ENCODE results near the gene CFAP206.

The CFAP206 gene

DNA sequence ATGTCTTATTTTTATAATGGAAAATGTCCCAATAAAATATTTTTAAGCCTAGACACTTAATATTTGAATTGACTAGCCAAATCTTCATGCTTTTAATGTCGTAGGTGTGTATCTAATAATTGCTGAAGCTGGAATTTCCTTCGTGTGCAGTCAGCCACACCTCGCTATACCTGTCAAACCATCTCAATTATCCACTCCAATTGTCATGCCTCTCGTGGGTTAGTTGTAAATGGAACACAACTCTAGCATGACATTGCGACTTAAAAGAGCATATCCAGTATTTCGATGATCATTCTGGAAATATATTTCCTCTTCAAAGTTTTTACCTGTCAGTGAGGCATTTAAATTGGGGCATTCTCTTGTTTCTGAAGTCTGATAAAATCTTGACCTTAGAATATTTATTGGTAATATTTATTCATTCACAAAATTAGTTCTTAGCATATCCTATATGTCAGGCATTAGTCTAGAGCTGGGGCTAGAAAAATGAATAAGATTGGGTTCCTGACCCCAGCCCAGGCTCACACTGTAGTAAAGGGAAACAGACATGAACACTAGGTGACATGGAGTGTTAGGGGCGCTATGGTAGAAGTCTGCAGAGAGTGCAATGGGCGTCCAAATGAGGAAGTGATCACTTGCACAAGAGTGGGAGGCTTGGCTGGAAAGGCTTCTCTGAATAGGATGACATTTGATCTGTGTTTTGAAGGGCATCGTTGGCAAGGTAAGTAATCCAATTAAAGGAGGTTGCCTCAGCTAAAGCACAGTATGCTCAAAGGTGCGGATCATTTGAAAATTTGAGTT lies 11.0 kb upstream of the CFAP206 start:
- H3K4me3 Mint-ChIP-seq, result no peak overlapping the region
- peaks cover 4% of the 10 kb centered on the region for H3K4me1 Mint-ChIP-seq
- no peaks in the 10 kb centered on the region for H3K9me3 Mint-ChIP-seq
- no peaks in the 10 kb centered on the region for H3K27me3 Mint-ChIP-seq
- peak in 1 of 2 donors; percentile 21 for DNase-seq (ENCODE audit: low spot score in 2 of 2)
- no peak overlapping the region for H3K27ac Mint-ChIP-seq
- H3K36me3 Mint-ChIP-seq, result no peaks in the 10 kb centered on the region
- ATAC-seq (ENCODE audit: low read depth), result peak; percentile 95

DNA sequence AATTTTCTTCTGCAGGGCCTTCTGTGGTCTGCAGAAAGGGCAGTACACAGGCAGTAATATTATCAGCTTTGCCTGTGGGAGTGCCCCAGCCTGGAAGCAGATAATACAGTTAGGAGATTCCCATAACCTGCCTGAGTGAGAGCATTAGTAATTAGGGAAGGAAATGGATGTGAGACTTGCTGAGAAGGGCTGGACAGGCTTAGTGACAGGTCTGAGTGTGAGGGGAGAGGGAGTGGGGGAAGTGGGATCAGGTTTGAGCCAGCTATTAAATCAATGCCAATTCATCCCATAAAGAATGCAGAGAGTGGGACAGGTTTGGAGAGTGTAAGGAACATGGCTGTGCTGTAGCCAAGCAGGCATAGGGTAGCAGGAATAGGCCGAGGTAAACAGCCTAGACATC lies 10.1 kb upstream of the CFAP206 start:
- DNase-seq (ENCODE audit: low spot score in 2 of 2) (no peak), ATAC-seq (ENCODE audit: low read depth) (no peak)
- H3K9me3 Mint-ChIP-seq, result no peaks in the 10 kb centered on the region
- no peaks in the 10 kb centered on the region for H3K27me3 Mint-ChIP-seq
- peaks cover 4% of the 10 kb centered on the region for H3K4me1 Mint-ChIP-seq
- H3K27ac Mint-ChIP-seq, result no peak overlapping the region
- no peaks in the 10 kb centered on the region for H3K36me3 Mint-ChIP-seq
- no peak overlapping the region for H3K4me3 Mint-ChIP-seq

DNA sequence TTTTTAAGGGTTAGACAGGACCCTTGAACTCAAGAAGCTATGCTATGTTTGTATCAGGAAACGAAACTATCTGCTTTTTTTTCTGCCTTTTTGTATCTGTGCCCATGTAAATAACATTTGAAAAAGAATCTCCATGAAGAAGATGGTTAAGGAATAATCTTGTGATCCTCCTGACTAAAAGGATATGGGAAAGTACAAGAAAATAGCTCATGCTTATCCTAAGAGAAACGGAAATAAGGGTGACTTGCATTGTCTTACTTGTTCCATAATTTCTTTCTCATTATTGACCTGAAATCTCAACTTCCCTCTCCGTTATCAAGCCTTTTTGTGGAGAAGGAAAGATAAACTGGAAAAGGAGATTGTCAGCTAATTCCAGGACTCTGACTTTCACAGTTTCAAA lies 5.9 kb upstream of the CFAP206 start:
- Mint-ChIP-seq H3K27me3 (no peaks in the 10 kb centered on the region), H3K4me3 (no peak overlapping the region), H3K4me1 (peaks cover 4% of the 10 kb centered on the region), H3K27ac (no peak overlapping the region), H3K9me3 (no peaks in the 10 kb centered on the region), H3K36me3 (no peaks in the 10 kb centered on the region)
- ATAC-seq (ENCODE audit: low read depth), result no peak
- no peak for DNase-seq (ENCODE audit: low spot score in 2 of 2)

DNA sequence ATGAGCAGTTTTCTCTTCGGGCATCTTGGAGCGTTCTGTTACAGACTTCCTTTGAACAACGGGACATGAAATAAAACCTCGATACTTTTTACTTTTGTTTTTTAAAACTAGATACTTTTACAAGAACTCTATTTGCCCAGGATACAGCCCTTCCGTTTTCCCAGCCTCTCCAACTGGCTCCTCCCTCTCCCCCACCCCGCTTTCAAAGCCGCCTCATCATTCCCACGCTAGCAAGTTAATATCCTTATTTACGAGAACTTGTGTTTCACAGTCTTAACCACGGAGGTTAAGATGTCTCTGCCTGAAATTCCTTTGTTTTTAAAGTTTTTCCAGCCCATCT lies 241 bp upstream of the CFAP206 start:
- Mint-ChIP-seq H3K4me1 (peaks cover 4% of the 10 kb centered on the region), H3K4me3 (peak overlapping the region; percentile 86), H3K27me3 (peaks cover 3% of the 10 kb centered on the region), H3K27ac (peak overlapping the region; percentile 86), H3K36me3 (no peaks in the 10 kb centered on the region), H3K9me3 (no peaks in the 10 kb centered on the region)
- DNase-seq (ENCODE audit: low spot score in 2 of 2) (peak in 1 of 2 donors; percentile 18), ATAC-seq (ENCODE audit: low read depth) (no peak)

DNA sequence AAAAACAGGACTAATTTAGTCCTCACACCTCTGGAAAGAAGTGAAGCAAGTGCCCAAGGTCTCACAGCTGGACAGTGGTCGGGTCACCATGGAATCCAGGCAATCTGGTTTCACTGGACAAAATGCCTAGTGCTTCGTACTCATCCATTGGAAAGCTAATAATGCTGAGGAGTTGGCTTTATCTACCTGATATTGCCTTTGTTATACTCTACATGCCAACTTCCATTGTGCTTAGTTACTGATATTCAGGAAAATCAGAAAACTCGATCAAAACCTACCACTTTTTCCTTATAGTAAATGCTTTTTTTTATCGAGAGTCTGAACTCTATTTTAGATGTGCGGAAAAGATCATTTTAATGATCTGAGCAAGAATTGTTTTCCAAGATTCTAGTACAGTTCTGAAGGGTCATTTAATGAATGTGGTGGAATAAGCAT lies 966 bp downstream of the CFAP206 start:
- peak overlapping the region; percentile 86 for H3K27ac Mint-ChIP-seq

DNA sequence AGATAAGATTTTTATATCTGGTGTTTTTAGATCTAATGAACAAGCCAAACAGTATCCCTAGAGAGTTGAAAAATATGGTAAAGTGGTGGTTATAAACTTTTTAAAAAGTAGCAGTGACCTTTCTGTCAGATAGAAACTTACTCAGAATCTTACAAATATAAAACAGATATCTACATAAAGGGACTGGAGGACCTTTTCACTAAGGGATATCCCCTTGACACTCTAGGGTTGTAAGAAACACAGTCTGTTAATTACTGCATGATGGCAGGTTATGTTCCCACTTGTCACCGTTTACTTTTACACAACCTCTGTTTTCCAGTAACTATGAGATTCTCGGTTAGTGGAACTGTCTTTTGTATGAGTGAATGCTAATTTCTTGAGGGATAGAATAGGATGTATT lies 11.5 kb downstream of the CFAP206 start:
- Mint-ChIP-seq H3K36me3 (no peaks in the 10 kb centered on the region), H3K27me3 (no peaks in the 10 kb centered on the region), H3K4me1 (no peaks in the 10 kb centered on the region), H3K27ac (no peak overlapping the region), H3K4me3 (no peak overlapping the region), H3K9me3 (no peaks in the 10 kb centered on the region)
- no peak for ATAC-seq (ENCODE audit: low read depth)
- DNase-seq (ENCODE audit: low spot score in 2 of 2), result no peak

More for the DNA sequence above, 966 bp downstream of the CFAP206 start:
- peaks cover 4% of the 10 kb centered on the region for H3K4me1 Mint-ChIP-seq
- peak overlapping the region; percentile 86 for H3K4me3 Mint-ChIP-seq
- peaks cover 3% of the 10 kb centered on the region for H3K27me3 Mint-ChIP-seq
- ATAC-seq (ENCODE audit: low read depth), result no peak
- H3K36me3 Mint-ChIP-seq, result no peaks in the 10 kb centered on the region
- H3K9me3 Mint-ChIP-seq, result no peaks in the 10 kb centered on the region
- no peak for DNase-seq (ENCODE audit: low spot score in 2 of 2)

DNA sequence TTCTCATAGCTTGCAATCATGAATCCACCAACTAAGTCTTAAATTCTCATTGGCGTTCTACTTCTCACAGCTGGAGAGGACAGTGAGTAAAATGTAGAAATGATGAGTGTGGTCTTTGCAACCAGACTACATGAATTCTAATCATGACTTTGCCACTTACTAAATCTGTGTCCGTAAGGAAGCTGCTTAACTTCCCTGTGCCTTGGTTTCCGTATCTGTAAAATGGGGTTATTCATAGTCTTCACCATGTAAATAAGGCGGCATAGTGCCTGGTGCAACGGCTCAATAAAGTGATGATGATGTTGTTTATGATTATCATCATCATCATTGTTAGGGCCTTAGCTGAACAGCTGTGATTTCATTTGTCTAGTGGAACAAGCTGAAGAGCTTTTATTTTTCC lies 12.6 kb downstream of the CFAP206 start:
- no peak for ATAC-seq (ENCODE audit: low read depth)
- H3K9me3 Mint-ChIP-seq, result no peaks in the 10 kb centered on the region

DNA sequence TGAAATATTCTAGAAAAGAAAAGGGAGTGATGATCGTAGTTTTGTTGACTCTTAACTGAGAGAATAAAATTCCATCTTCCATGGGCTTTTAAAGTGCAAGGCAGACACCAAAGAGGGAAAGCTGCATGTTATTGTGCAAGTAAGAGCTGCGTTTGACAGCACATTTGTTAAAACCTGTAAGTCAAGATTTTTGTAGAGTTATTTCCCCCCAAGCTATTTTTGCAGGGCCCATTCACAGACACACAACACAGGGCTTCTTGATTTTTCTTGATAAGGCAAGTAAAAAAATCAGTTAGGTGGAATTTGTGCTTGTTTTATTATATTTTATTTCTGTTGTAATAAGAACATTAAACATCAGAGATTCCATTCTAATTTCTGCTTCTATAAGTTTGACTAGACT lies 13.8 kb downstream of the CFAP206 start:
- no peaks in the 10 kb centered on the region for H3K27me3 Mint-ChIP-seq
- H3K4me3 Mint-ChIP-seq, result no peak overlapping the region
- DNase-seq (ENCODE audit: low spot score in 2 of 2) (no peak), ATAC-seq (ENCODE audit: low read depth) (no peak)
- H3K9me3 Mint-ChIP-seq, result no peaks in the 10 kb centered on the region
- no peaks in the 10 kb centered on the region for H3K36me3 Mint-ChIP-seq
- no peaks in the 10 kb centered on the region for H3K4me1 Mint-ChIP-seq
- no peak overlapping the region for H3K27ac Mint-ChIP-seq

More for the DNA sequence above, 12.6 kb downstream of the CFAP206 start:
- DNase-seq (ENCODE audit: low spot score in 2 of 2), result no peak
- H3K27me3 Mint-ChIP-seq, result no peaks in the 10 kb centered on the region
- no peaks in the 10 kb centered on the region for H3K4me1 Mint-ChIP-seq
- H3K27ac Mint-ChIP-seq, result no peak overlapping the region
- no peak overlapping the region for H3K4me3 Mint-ChIP-seq
- H3K36me3 Mint-ChIP-seq, result no peaks in the 10 kb centered on the region

DNA sequence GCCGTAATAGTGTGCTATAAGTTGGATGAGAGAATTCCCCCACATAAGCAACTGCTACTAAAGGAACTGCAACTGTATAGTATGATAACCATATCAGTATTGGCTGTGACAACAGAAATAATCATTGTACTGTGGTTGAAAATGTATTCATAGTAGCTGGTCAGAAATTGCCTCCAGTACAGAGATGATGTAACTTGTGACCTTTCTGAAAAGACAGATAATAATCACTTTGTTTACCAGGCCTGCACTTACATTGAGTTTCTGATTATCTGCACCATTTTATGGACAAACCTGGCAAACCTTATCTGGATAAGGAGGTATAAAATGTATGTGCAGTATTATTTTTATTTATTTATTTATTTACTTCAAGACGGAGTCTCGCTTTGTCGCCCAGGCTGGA lies 19.0 kb downstream of the CFAP206 start:
- Mint-ChIP-seq H3K9me3 (no peaks in the 10 kb centered on the region), H3K27me3 (no peaks in the 10 kb centered on the region)

DNA sequence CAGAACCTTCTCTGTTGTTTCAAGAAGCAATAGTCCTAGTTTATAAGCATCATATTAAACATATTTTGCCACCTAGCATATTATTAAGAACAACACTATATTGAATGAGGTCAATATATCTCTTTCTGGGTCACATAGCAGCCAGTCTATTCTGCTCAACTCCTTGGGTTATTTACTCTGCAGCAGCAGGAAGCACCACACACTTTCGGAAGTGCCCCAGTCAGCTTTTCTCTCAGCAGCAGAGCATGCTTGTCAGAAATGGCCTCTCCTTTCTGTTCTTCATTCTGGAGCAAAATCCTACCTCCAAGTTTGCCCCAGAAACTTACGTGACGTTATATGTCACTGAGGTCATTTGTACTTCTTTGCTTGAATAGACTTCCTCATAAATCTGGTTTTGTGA lies 22.7 kb downstream of the CFAP206 start:
- DNase-seq (ENCODE audit: low spot score in 2 of 2), result no peak
- Mint-ChIP-seq H3K27ac (no peak overlapping the region), H3K36me3 (no peaks in the 10 kb centered on the region), H3K4me1 (no peaks in the 10 kb centered on the region), H3K9me3 (no peaks in the 10 kb centered on the region), H3K4me3 (no peak overlapping the region), H3K27me3 (no peaks in the 10 kb centered on the region)
- ATAC-seq (ENCODE audit: low read depth), result no peak

More for the DNA sequence above, 19.0 kb downstream of the CFAP206 start:
- H3K36me3 Mint-ChIP-seq, result no peaks in the 10 kb centered on the region
- H3K4me1 Mint-ChIP-seq, result no peaks in the 10 kb centered on the region
- H3K27ac Mint-ChIP-seq, result no peak overlapping the region
- no peak overlapping the region for H3K4me3 Mint-ChIP-seq
- ATAC-seq (ENCODE audit: low read depth), result no peak
- DNase-seq (ENCODE audit: low spot score in 2 of 2), result no peak

DNA sequence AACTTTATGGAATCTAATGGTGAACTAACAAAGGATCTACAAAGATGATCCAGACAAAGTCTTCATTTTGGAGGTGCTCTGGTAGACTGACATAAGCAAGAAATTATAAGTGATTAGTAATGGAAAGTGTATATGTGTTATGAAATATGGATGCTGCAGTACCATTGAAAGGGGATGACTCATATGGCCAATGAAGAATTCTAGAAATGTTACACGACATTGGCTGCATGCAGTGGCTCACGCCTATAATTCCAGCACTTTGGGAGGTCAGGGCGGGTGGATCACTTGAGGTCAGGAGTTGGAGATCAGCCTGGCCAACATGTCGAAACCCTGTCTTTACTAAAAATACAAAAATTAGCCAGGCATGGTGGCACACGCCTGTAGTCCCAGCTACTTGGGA lies 23.5 kb downstream of the CFAP206 start:
- H3K4me3 Mint-ChIP-seq, result no peak overlapping the region
- no peak overlapping the region for H3K27ac Mint-ChIP-seq
- no peaks in the 10 kb centered on the region for H3K4me1 Mint-ChIP-seq
- ATAC-seq (ENCODE audit: low read depth) (no peak), DNase-seq (ENCODE audit: low spot score in 2 of 2) (no peak)
- H3K9me3 Mint-ChIP-seq, result no peaks in the 10 kb centered on the region
- no peaks in the 10 kb centered on the region for H3K36me3 Mint-ChIP-seq
- no peaks in the 10 kb centered on the region for H3K27me3 Mint-ChIP-seq

DNA sequence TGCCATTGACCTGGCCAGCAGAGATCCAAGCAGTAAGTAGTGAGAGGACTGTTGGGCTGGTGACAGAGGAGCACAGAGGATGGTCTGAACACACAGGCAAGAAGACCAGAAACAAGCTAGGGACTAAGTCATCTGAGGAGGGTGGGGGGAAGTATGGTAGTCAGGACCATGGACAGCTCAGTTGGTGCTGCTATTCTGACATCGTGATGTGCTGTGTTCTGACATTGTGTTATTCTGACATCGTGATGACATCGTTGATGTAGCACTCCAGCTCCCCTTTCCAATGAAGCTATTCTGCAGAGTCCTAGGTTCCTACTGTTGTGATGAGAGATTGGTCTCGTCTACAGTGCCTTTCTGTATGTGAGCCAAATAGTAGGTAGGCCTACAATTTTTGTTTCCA lies 28.7 kb downstream of the CFAP206 start:
- peak; percentile 9 to 23 for DNase-seq (ENCODE audit: low spot score in 2 of 2)
- no peak overlapping the region for H3K4me3 Mint-ChIP-seq

DNA sequence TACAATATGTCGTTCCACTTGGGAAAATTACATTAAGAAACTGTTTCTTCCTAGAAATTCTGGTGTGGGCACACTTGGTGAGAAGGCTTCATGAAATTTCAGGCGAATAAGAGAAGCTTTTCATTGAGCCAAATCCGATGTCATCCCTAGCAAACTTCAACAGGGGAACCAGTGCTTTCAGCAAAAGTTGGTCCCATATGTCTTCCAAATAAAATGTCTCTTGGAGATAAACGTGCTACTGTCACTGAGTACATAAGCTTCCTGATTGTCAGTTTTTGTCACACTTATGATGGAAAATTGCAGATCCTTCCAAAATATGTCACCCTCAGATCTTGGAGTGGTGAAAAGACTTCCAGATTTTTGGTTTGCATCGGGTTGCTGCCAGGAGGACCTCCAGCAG lies 33.9 kb downstream of the CFAP206 start:
- Mint-ChIP-seq H3K27ac (no peak overlapping the region), H3K27me3 (peaks cover 2% of the 10 kb centered on the region), H3K4me3 (no peak overlapping the region), H3K9me3 (peaks cover 4% of the 10 kb centered on the region), H3K36me3 (no peaks in the 10 kb centered on the region), H3K4me1 (no peaks in the 10 kb centered on the region)
- DNase-seq (ENCODE audit: low spot score in 2 of 2) (no peak), ATAC-seq (ENCODE audit: low read depth) (no peak)

More for the DNA sequence above, 28.7 kb downstream of the CFAP206 start:
- Mint-ChIP-seq H3K27me3 (no peaks in the 10 kb centered on the region), H3K36me3 (no peaks in the 10 kb centered on the region), H3K27ac (no peak overlapping the region), H3K9me3 (peaks cover 2% of the 10 kb centered on the region), H3K4me1 (no peaks in the 10 kb centered on the region)
- peak; percentile 63 for ATAC-seq (ENCODE audit: low read depth)

DNA sequence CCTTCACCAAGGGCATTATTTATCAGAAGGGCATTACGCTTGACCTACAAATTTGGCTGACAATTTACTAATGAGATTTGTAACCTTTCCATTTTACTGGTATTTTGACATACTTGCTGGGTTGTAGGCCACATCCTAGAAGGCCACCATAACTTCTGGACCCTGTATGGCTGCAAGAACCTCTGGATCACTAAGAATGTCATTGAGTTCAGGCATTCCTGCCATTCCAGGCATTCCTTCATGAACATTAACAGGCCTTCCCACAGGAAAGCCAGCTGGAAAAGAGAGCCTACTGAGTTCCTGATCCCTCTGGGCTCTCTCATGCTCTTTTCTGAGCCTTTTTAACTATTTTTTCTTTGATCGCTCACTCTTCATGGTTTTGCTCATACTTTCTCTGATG lies 36.6 kb downstream of the CFAP206 start:
- DNase-seq (ENCODE audit: low spot score in 2 of 2) (no peak), ATAC-seq (ENCODE audit: low read depth) (no peak)
- Mint-ChIP-seq H3K4me1 (no peaks in the 10 kb centered on the region), H3K9me3 (peaks cover 2% of the 10 kb centered on the region), H3K4me3 (no peak overlapping the region), H3K27ac (no peak overlapping the region), H3K27me3 (peaks cover 8% of the 10 kb centered on the region), H3K36me3 (no peaks in the 10 kb centered on the region)

DNA sequence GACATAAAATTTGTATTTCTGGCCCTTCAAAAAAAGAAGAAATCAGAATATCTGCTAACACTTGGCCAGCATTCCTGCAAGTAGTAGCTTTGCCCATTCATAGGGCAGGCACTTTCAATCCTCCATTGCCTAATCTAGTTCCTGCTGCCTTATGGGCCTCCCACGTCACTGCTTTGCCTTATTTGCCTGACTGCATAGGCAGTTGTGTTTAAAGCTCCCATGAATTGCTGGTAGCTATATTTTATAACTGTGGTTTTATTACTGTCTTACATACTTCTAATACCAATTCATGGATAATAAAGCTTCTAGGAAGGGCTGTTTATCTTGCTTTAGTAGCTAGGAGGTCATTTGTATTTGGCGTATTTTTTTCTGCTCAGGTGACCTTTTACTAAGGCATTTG lies 57.3 kb downstream of the CFAP206 start:
- DNase-seq (ENCODE audit: low spot score in 2 of 2) (no peak), ATAC-seq (ENCODE audit: low read depth) (no peak)
- Mint-ChIP-seq H3K4me1 (no peaks in the 10 kb centered on the region), H3K9me3 (peaks cover 2% of the 10 kb centered on the region), H3K4me3 (no peak overlapping the region), H3K27me3 (peaks cover 9% of the 10 kb centered on the region), H3K27ac (no peak overlapping the region), H3K36me3 (no peaks in the 10 kb centered on the region)

Data from memory B cell (primary cell).